Neural cell (in vitro differentiated cells): ENCODE measurements around the gene LDLRAD4.

Source experiments
- CTCF ChIP-seq: fragments of 450-650 bp; IDR thresholded peaks from 2 replicates; pipeline ENCODE4 v1.5.1; 2014; ENCODE audit warnings: antibody characterized with exemption, mild to moderate bottlenecking, moderate library complexity; ENCODE audit not compliant: poor library complexity, severe bottlenecking
- EZH2 ChIP-seq: fragments of 200-600, 300-800 bp; shearing (Covaris generic), sonication (generic); IDR thresholded peaks from 2 replicates; pipeline ENCODE4 v1.6.1; 2014; ENCODE audit warnings: antibody characterized with exemption, low read length, borderline replicate concordance, mild to moderate bottlenecking; ENCODE audit not compliant: insufficient read depth, poor library complexity, severe bottlenecking
- POLR2AphosphoS5 ChIP-seq: IDR thresholded peaks from 2 replicates; pipeline ENCODE4 v1.6.1; 2012
- RAD21 ChIP-seq: fragments of 450-650 bp; conservative IDR thresholded peaks from 2 replicates; pipeline ENCODE4 v1.6.1; 2014; ENCODE audit warnings: antibody characterized with exemption, mild to moderate bottlenecking, moderate library complexity
- TAF1 ChIP-seq: IDR thresholded peaks from 2 replicates; pipeline ENCODE4 v1.6.1; 2012; ENCODE audit warnings: low read depth

DNA sequence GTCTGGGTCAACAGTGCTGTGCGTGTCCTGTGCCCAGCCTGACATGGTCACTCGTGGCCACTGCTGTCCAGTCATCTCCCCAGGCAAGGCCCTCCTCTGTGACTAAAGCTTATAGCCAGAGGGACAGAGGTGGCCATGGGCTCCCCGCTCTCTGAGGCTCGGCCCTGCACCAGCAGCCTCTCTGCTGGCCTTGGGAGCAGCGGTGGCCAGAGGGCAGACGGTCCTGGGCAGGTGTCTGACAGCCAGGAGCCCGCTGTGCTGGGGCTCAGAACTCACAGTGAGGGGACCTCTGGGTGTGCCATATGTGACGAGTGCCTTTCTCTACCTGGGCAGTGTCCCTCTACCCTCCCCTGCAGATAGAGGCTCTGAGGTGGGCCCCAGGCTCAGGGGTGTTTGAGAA is 409.1 kb downstream of the LDLRAD4 start:
- TF ChIP-seq CTCF (no peak), POLR2AphosphoS5 (no peak), TAF1 (no peak), RAD21 (no peak), EZH2 (no peak)
